ENCODE measurements around the gene COL23A1.

COL23A1 gene

GRCh38 chr5:178240341-178240741 lies 349.9 kb downstream of the COL23A1 start:
- no peak for TF ChIP-seq GATA3 (IDR thresholded peaks at IDR 0.05; ENCODE audit: low read depth, low read length)
- no peak for TF ChIP-seq GATA2 (IDR thresholded peaks at IDR 0.05; ENCODE audit: low read depth, low read length)

GRCh38 chr5:178238711-178239592 lies 351.2 kb downstream of the COL23A1 start:
- TF ChIP-seq GATA2 (IDR thresholded peaks at IDR 0.05; ENCODE audit: low read depth, low read length) (no peak), GATA3 (IDR thresholded peaks at IDR 0.05; ENCODE audit: low read depth, low read length) (no peak)

DNA sequence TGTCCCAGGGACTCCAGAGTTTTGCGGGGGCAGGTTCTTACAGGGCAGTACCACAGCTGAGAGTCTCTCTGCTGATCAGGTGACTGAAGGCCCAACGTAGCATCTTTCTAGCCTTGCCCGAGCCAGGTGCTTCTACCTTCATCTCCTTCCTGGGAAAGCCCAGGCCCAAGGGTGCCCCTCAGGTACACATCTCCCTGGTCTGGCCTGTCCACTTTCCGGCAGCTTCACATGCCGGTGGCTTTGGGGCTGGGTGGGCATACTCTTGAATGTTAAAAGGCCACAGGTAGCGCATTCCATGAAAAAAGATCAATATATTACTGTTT lies 351.9 kb downstream of the COL23A1 start:
- no peak for TF ChIP-seq GATA3 (IDR thresholded peaks at IDR 0.05; ENCODE audit: low read depth, low read length)
- TF ChIP-seq GATA2 (IDR thresholded peaks at IDR 0.05; ENCODE audit: low read depth, low read length): no peak

GRCh38 chr5:178237431-178238312 lies 352.5 kb downstream of the COL23A1 start:
- TF ChIP-seq GATA2 (IDR thresholded peaks at IDR 0.05; ENCODE audit: low read depth, low read length): no peak
- TF ChIP-seq GATA3 (IDR thresholded peaks at IDR 0.05; ENCODE audit: low read depth, low read length): no peak

DNA sequence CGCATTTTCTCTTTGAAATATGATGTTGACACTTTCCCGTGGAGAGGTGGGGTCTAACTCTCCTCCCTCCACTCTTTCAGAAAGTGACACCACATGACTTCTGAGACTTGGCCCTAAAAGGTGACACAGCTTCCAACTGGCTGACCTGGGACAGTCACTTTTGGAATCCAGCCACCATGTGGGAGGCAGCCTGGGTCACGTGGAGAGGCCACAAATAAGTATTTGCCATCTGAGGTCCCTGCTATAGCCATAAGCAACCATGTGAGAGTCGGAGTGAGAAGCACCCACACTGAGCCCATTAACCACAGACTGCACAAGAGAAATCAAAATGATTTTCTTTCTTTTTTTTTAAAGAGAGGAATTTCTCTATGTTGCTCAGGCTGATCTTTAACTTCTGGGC lies 353.5 kb downstream of the COL23A1 start:
- no peak for TF ChIP-seq GATA3 (IDR thresholded peaks at IDR 0.05; ENCODE audit: low read depth, low read length)
- no peak for TF ChIP-seq GATA2 (IDR thresholded peaks at IDR 0.05; ENCODE audit: low read depth, low read length)

DNA sequence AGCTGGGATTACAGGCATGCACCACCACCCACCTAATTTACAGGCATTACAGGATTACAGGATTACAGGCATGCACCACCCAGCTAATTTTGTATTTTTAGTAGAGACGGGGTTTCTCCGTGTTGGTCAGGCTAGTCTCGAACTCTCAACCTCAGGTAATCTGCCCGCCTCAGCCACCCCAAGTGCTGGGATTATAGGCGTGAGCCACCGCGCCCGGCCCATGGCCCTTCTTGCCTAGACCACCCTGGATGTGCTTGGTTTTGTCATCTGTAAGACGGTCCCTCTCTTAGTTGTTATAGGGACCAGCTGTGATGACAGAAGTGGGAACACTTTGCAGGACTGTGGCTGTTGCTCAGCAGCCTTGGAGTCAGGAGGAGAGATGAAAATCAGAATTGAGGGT lies 354.1 kb downstream of the COL23A1 start:
- TF ChIP-seq GATA2 (IDR thresholded peaks at IDR 0.05; ENCODE audit: low read depth, low read length): no peak
- no peak for TF ChIP-seq GATA3 (IDR thresholded peaks at IDR 0.05; ENCODE audit: low read depth, low read length)

DNA sequence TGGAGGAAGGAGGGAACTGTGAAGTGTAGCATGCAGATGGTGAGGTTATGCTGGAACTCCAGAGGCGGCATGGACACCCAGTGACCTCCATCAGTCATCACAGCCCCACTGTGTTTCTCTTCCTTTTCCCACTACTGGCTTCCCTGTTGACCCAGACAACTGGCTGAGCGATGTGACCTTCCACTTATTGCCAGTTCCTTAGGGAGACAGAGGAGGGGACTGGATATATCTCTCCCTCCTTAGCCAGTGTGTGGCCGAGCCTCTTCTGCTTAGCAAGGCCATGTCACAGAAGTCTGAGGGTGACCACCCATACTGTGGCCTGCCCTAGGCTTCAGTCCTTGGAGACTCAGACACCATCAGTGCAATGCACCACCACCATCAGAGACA lies 354.6 kb downstream of the COL23A1 start:
- no peak for TF ChIP-seq GATA2 (IDR thresholded peaks at IDR 0.05; ENCODE audit: low read depth, low read length)
- no peak for TF ChIP-seq GATA3 (IDR thresholded peaks at IDR 0.05; ENCODE audit: low read depth, low read length)

DNA sequence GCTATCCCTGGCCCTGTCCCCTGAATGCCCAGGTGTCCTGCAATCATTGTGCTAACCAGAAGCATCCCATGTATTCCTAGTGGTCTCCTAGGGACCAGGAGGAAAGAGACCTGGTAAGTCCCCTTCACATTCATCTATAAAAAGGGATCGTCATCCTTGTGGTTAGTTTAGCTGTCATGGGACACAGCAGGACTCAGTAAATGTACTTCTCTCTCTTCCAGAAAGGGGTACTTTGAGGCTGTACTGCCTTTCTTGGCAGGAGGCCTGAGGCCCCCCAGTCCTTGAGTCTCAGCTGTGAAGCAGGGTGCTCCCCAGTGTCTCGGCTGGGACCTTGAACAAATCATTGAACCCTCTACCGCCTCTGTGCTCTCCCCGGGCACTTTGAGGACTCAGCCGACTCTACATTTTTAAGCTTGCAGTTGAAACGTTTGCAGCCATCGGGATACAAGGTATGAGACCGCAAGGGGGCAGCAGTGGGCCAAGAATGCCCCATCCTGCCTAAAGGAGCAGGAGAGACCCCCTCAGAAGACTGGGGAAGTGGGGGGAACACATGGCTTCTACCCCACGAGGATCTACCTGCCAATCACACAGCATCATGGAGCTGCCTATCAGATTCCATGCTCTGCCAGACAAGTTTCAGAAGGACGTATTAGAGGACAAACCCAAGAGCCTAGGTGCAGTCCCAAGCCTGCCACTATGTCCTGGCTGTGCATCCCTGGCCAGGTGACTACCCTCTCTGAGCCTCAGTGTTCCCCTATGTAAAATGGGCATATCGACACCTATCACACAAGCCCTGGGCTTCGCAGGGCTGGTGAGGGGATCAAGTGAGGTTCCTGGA lies 355.2 kb downstream of the COL23A1 start:
- no peak for TF ChIP-seq GATA3 (IDR thresholded peaks at IDR 0.05; ENCODE audit: low read depth, low read length)
- TF ChIP-seq GATA2 (IDR thresholded peaks at IDR 0.05; ENCODE audit: low read depth, low read length): no peak

- TF ChIP-seq GATA2 (IDR thresholded peaks at IDR 0.05; ENCODE audit: low read depth, low read length) (no peak), GATA3 (IDR thresholded peaks at IDR 0.05; ENCODE audit: low read depth, low read length) (no peak)
Measured at GRCh38 chr5:178234121-178234749, 356.0 kb downstream of the COL23A1 start.

DNA sequence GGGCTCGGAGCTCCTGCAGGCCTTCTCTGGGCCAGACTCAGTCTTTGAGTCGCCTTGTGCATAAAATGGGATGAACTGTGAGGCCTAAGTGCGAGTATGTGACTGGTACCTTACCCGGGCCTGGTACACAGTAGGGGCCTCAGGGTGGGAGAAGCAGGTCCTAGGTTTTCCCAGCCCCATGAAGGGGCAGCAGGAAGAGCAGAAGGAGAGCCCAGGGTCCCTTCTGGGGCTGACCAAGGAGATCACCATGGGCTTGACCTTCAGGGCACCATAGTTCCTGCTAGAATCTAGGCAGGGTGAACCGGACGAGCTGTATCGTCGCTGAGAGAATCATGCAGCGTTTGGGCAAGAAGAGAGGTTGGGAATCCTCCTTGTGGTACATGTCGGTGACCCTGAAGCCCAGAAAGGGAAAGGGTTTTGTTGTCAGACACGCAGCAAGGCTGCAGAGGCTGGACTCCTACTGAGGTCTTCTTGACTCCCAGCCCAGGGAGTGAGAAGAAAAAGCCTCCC lies 357.2 kb downstream of the COL23A1 start:
- TF ChIP-seq GATA2 (IDR thresholded peaks at IDR 0.05; ENCODE audit: low read depth, low read length) (no peak), GATA3 (IDR thresholded peaks at IDR 0.05; ENCODE audit: low read depth, low read length) (no peak)

GRCh38 chr5:178232124-178232919 lies 357.9 kb downstream of the COL23A1 start, which contains the start of gene PHYKPL:
Gene PHYKPL, minus strand, starts transcription at chr5:178232802. Its CDS starts 252 bp downstream, at chr5:178232550.
- no peak for TF ChIP-seq GATA3 (IDR thresholded peaks at IDR 0.05; ENCODE audit: low read depth, low read length)

DNA sequence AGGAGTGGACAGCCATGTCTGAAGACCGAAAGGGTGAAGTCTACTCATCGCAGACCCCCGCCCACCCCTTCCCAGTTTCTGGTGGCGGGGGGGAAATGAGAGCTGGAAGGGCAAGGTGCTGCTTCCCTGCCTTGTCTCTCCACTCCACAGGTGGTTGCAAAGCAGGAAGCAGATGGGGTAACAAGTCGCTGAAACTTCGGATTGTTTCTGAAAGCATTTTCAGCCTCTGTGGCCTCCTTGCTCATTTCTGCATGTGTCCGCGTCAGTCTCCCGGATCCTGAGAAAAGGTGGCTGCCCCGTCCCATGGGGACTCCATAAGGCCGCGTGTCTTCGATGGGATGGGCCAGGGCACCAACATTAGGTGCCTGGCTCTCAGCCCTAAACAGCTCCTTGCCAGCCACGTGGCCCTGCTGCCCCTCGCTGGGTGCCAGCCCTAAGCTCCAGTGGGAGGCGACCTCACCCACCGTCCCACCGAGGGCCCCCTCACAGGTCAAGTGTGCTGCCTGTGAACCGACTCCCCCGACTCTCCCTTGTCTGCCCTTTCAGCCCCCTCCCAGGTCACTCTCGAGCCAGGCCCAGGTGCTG lies 358.6 kb downstream of the COL23A1 start:
- TF ChIP-seq GATA3 (IDR thresholded peaks at IDR 0.05; ENCODE audit: low read depth, low read length): no peak
- no peak for TF ChIP-seq GATA2 (IDR thresholded peaks at IDR 0.05; ENCODE audit: low read depth, low read length)

Measured in SH-SY5Y (cell line).